ENCODE data around the gene SMOC2. TPM values are rescaled to one million over a fixed set of nuclear protein-coding genes. Genes with fewer than 3 reads are reported as not detected.

The SMOC2 gene
- total and polyA plus RNA-seq, 2 experiments from 2014 or later, result 1.9 to 3.2 TPM

- Histone ChIP-seq H3K4me3 (no peak overlapping the region), H3K36me3 (no peaks in the 10 kb centered on the region), H3K9me3 (ENCODE audit: low read depth) (no peaks in the 10 kb centered on the region), H3K4me1 (ENCODE audit: low read depth) (no peaks in the 10 kb centered on the region), H3K27me3 (no peaks in the 10 kb centered on the region), H3K27ac (no peak overlapping the region)
- TF ChIP-seq, protein P1, sequence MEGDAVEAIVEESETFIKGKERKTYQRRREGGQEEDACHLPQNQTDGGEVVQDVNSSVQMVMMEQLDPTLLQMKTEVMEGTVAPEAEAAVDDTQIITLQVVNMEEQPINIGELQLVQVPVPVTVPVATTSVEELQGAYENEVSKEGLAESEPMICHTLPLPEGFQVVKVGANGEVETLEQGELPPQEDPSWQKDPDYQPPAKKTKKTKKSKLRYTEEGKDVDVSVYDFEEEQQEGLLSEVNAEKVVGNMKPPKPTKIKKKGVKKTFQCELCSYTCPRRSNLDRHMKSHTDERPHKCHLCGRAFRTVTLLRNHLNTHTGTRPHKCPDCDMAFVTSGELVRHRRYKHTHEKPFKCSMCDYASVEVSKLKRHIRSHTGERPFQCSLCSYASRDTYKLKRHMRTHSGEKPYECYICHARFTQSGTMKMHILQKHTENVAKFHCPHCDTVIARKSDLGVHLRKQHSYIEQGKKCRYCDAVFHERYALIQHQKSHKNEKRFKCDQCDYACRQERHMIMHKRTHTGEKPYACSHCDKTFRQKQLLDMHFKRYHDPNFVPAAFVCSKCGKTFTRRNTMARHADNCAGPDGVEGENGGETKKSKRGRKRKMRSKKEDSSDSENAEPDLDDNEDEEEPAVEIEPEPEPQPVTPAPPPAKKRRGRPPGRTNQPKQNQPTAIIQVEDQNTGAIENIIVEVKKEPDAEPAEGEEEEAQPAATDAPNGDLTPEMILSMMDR (IDR thresholded peaks at IDR 0.05; ENCODE audit: low read depth, low read length), result no peak
- DNase-seq (ENCODE audit: low read depth in 1 of 2, low spot score in 1 of 2), result no peak
Observed at GRCh38 chr6:168627506-168628175, 186.7 kb downstream of the SMOC2 start.

- Histone ChIP-seq H3K27me3 (no peaks in the 10 kb centered on the region), H3K27ac (no peak overlapping the region), H3K9me3 (ENCODE audit: low read depth) (no peaks in the 10 kb centered on the region), H3K4me3 (no peak overlapping the region), H3K4me1 (ENCODE audit: low read depth) (no peaks in the 10 kb centered on the region), H3K36me3 (no peaks in the 10 kb centered on the region)
- DNase-seq (ENCODE audit: low read depth in 1 of 2, low spot score in 1 of 2), result no peak
- TF ChIP-seq, protein P1 (IDR thresholded peaks at IDR 0.05; ENCODE audit: low read depth, low read length), result no peak
Observed at GRCh38 chr6:168628176-168628553, 187.2 kb downstream of the SMOC2 start.

- no peaks in the 10 kb centered on the region for H3K27me3 ChIP-seq
- no peaks in the 10 kb centered on the region for H3K4me1 ChIP-seq (ENCODE audit: low read depth)
- no peak for DNase-seq (ENCODE audit: low read depth in 1 of 2, low spot score in 1 of 2)
- TF ChIP-seq, protein P1 (IDR thresholded peaks at IDR 0.05; ENCODE audit: low read depth, low read length), result no peak
- H3K27ac ChIP-seq, result no peak overlapping the region
- no peaks in the 10 kb centered on the region for H3K9me3 ChIP-seq (ENCODE audit: low read depth)
- H3K36me3 ChIP-seq, result no peaks in the 10 kb centered on the region
- no peak overlapping the region for H3K4me3 ChIP-seq
Observed at GRCh38 chr6:168628732-168629245, 187.8 kb downstream of the SMOC2 start.

DNA sequence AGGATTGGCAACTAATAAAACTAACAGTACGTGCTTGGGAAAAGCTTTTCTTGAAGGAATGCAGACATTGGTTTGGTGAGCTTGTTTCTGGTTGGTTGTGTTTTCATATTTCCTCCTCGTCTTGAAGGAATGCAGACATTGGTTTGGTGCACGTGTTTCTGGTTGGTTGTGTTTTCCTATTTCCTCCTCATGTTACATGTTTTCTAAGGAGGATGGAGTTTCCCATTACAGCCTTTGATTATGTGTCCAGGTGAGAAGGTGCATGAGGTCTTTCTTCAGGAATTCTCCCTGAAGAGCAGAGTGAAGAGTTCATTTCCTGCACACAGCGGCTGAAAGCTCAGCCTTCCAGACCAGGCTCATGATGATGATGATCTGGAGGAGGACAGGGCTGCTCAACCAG, 190.6 kb downstream of the SMOC2 start:
- H3K27me3 ChIP-seq, result no peaks in the 10 kb centered on the region
- no peaks in the 10 kb centered on the region for H3K4me1 ChIP-seq (ENCODE audit: low read depth)
- H3K36me3 ChIP-seq, result no peaks in the 10 kb centered on the region
- DNase-seq (ENCODE audit: low read depth in 1 of 2, low spot score in 1 of 2), result no peak
- TF ChIP-seq, protein P1 (IDR thresholded peaks at IDR 0.05; ENCODE audit: low read depth, low read length), result no peak
- H3K27ac ChIP-seq, result no peak overlapping the region
- no peak overlapping the region for H3K4me3 ChIP-seq
- H3K9me3 ChIP-seq (ENCODE audit: low read depth), result no peaks in the 10 kb centered on the region

DNA sequence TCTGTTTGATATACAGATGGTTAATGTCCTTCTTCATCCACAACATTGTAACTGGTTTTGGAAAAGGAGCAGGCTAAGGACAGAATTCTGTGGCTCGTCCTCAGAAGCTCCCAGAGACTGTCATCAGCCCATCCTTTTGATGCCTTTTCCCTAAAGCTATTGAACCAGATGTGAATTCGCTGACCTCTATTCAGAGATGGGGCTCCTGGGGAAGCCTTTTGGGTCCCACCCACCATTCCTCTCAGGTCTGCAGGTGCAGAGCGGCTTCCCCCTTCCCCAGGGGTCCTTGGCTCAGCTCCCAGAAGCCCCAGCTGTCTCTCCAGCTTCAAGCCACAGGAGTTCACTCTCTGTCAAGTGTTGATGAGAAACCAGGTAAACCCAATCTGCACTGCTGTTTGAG, 191.7 kb downstream of the SMOC2 start:
- no peak for DNase-seq (ENCODE audit: low read depth in 1 of 2, low spot score in 1 of 2)
- TF ChIP-seq, protein P1 (IDR thresholded peaks at IDR 0.05; ENCODE audit: low read depth, low read length), result no peak
- Histone ChIP-seq H3K9me3 (ENCODE audit: low read depth) (no peaks in the 10 kb centered on the region), H3K36me3 (no peaks in the 10 kb centered on the region), H3K4me1 (ENCODE audit: low read depth) (no peaks in the 10 kb centered on the region), H3K27me3 (no peaks in the 10 kb centered on the region), H3K27ac (no peak overlapping the region), H3K4me3 (no peak overlapping the region)

All from cardiac muscle cell (in vitro differentiated cells and primary cell).